Fibroblast of the conjunctiva (primary cell): ENCODE data around the gene ZNF22.
"Not testable (repeated sequence)": the region's sequence is repeated elsewhere in the genome, so short reads cannot be mapped to it uniquely, and the experiment has no call there.

Source experiments
- DNase-seq: peaks from one replicate; pipeline ENCODE4 v3.0.0-alpha.2; 2010; ENCODE audit warnings: low read depth

The ZNF22 gene

GRCh38 chr10:44991571-44991970 is 9.2 kb upstream of the ZNF22 start:
- DNase-seq: no peak

- no peak for DNase-seq
Observed at GRCh38 chr10:44992070-44992731, 8.5 kb upstream of the ZNF22 start.

- no peak for DNase-seq
Observed at GRCh38 chr10:44992732-44993225, 7.9 kb upstream of the ZNF22 start.

- no peak for DNase-seq
Observed at GRCh38 chr10:44993226-44993921, 7.3 kb upstream of the ZNF22 start.

- DNase-seq: peak; percentile 42
Observed at GRCh38 chr10:44993922-44994751, 6.6 kb upstream of the ZNF22 start.

- no peak for DNase-seq
Observed at GRCh38 chr10:44994752-44995530, 5.8 kb upstream of the ZNF22 start.

- no peak for DNase-seq
Observed at GRCh38 chr10:44995581-44995913, 5.2 kb upstream of the ZNF22 start.

- DNase-seq: peak; percentile 49
Observed at GRCh38 chr10:44995914-44996669, 4.6 kb upstream of the ZNF22 start.

- no peak for DNase-seq
Observed at GRCh38 chr10:44997105-44997748, 3.5 kb upstream of the ZNF22 start.

GRCh38 chr10:44998146-44998631 is 2.5 kb upstream of the ZNF22 start:
- no peak for DNase-seq

GRCh38 chr10:45000138-45000751 is 478 bp upstream of the ZNF22 start:
- peak; percentile 82 for DNase-seq

- peak; percentile 51 for DNase-seq
Observed at GRCh38 chr10:45001381-45002148, 842 bp downstream of the ZNF22 start.

GRCh38 chr10:45003432-45004000 is 2.8 kb downstream of the ZNF22 start:
- DNase-seq: no peak

GRCh38 chr10:45004661-45005060 is 3.9 kb downstream of the ZNF22 start:
- no peak for DNase-seq

GRCh38 chr10:45005284-45005683 is 4.6 kb downstream of the ZNF22 start:
- no peak for DNase-seq

- no peak for DNase-seq
Observed at GRCh38 chr10:45006276-45007030, 5.7 kb downstream of the ZNF22 start.

- peak; percentile 84 for DNase-seq
Observed at GRCh38 chr10:45008524-45009161, 7.9 kb downstream of the ZNF22 start.

GRCh38 chr10:45014557-45014956 is 13.8 kb downstream of the ZNF22 start:
- not testable (repeated sequence) for DNase-seq
